Measurements from ENCODE around the gene NINL. TPM values are rescaled to one million over a fixed set of nuclear protein-coding genes. Genes with fewer than 3 reads are reported as not detected.
"Not testable (repeated sequence)": the region's sequence is repeated elsewhere in the genome, so short reads cannot be mapped to it uniquely, and the experiment has no call there.

Gene NINL
- total and polyA plus RNA-seq, 2 of the 4 experiments (the other 2 are of a cell fraction) = 3.0 to 10.4 TPM

DNA sequence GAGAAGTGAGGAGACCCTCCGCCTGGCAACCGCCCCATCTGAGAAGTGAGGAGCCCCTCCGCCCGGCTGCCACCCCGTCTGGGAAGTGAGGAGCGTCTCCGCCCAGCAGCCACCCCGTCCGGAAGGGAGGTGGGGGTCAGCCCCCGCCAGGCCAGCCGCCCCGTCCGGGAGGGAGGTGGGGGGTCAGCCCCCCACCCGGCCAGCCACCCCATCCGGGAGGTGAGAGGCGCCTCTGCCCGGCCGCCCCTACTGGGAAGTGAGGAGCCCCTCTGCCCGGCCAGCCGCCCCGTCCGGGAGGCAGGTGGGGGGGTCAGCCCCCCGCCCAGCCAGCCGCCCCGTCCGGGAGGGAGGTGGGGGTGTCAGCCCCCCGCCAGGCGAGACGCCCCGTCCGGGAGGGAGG, 23.6 kb downstream of the NINL start:
- dilution Hi-C loops (cut with HindIII; ENCODE audit: low sequenced_read_pairs, unreplicated experiment); H2AFZ ChIP-seq (replicated peaks; ENCODE audit: low read length, poor library complexity); H2AK5ac ChIP-seq (ENCODE audit: low read depth, low read length); in situ Hi-C loops (cut with MboI; ENCODE audit: low sequenced_read_pairs); H4K8ac ChIP-seq (ENCODE audit: low read depth in 2 of 2, low read length in 2 of 2); H4K5ac ChIP-seq (ENCODE audit: low read depth, low read length); H3K9ac ChIP-seq (ENCODE audit: low read depth, low read length); H3K9me1 ChIP-seq (ENCODE audit: insufficient read depth, low read length); H2BK15ac ChIP-seq (ENCODE audit: low read depth, low read length); H3K4me2 ChIP-seq (ENCODE audit: low read depth, low read length); H3K18ac ChIP-seq (ENCODE audit: low read depth, low read length); CTCF ChIA-PET; H3K56ac ChIP-seq (ENCODE audit: extremely low read depth, insufficient read depth, low read length); H2BK5ac ChIP-seq (ENCODE audit: low read depth, low read length, poor library complexity, severe bottlenecking); DNase-seq; H3K4me3 ChIP-seq (ENCODE audit: insufficient read depth, low read depth, low read length); H3K14ac ChIP-seq (replicated peaks; ENCODE audit: low read depth, low read length); H3K9me3 ChIP-seq (ENCODE audit: control insufficient read depth, insufficient read depth, low read length); ATAC-seq (ENCODE audit: low read depth); H3K27ac ChIP-seq (ENCODE audit: insufficient read depth, low read length); POLR2A ChIA-PET (ENCODE audit: unreplicated experiment); intact Hi-C loops (cut with micrococcal nuclease); H4K91ac ChIP-seq (ENCODE audit: insufficient read depth, low read depth, low read length); BruUV-seq (replicated peaks); H3K4me1 ChIP-seq (ENCODE audit: control insufficient read depth, insufficient read depth, low read length); H3K36me3 ChIP-seq (ENCODE audit: control insufficient read depth, insufficient read depth, low read length); H3K4ac ChIP-seq (ENCODE audit: low read depth, low read length); H2BK20ac ChIP-seq (ENCODE audit: low read depth, low read length); H2BK120ac ChIP-seq (ENCODE audit: low read depth, low read length); H2AK9ac ChIP-seq (replicated peaks; ENCODE audit: low read depth, low read length, poor library complexity); H3K23ac ChIP-seq (ENCODE audit: low read depth, low read length); H3K27me3 ChIP-seq (ENCODE audit: control insufficient read depth, insufficient read depth, low read length): not testable (repeated sequence)
- H4K20me1 ChIP-seq (ENCODE audit: insufficient read depth, low read length) = peaks cover 14% of the 10 kb centered on the region
- WGBS, 2 experiments (ENCODE audit: extremely low coverage in 2 of 2, insufficient read length in 1 of 2) = no CpG with 5 or more reads among the region's 31 CpGs
- peaks cover 18 to 29% of the 10 kb centered on the region in 2 experiments; a peak in 3 of 4 replicates for H3K79me1 ChIP-seq (ENCODE audit: low read depth in 1 of 2, low read length in 2 of 2)
